H1 (cell line): ENCODE measurements around the gene ZNF764. TPM values are rescaled to one million over a fixed set of nuclear protein-coding genes. Genes with fewer than 3 reads are reported as not detected.
A peak's percentile ranks its signal among the peaks of the same experiment; 100 is the strongest.

ENCODE experiments used
- CTCF ChIA-PET: fragments of 300-600 bp; sonication (Branson Sonifier 250); formaldehyde crosslinking; loops from one replicate; lab custom pipeline; 2021; ENCODE audit not compliant: partially characterized antibody; lab: Charles Lee
- POLR2A ChIA-PET: fragments of 300-600 bp; sonication (Branson Sonifier 250); formaldehyde crosslinking; loops from one replicate; lab custom pipeline; 2021; ENCODE audit warnings: inconsistent platforms; ENCODE audit not compliant: partially characterized antibody; lab: Charles Lee
- DNase-seq, 2 experiments: peaks; one replicate each; pipeline versions ENCODE4 v3.0.0 to v3.0.0-alpha.2; 2010 to 2022; ENCODE audit warnings: low spot score in 2 of 2, low read depth in 1 of 2, mixed read lengths in 1 of 2
- FAIRE-seq: peaks from 2 replicates; lab custom pipeline; 2011; peaks lifted over from hg19 to GRCh38; lab: Jason Lieb, UNC
- H2AFZ ChIP-seq: 2 replicates; pipeline ENCODE4 v1.8.1; 2012; ENCODE audit warnings: low read length, inconsistent platforms
- H2AK5ac ChIP-seq: 2 replicates; pipeline ENCODE4 v1.6.1; 2013; ENCODE audit warnings: low read depth, low read length
- H2BK120ac ChIP-seq: replicated peaks from 2 replicates; pipeline ENCODE3; 2013; ENCODE audit warnings: low read depth, low read length, inconsistent platforms
- H2BK12ac ChIP-seq: 2 replicates; pipeline ENCODE4 v1.6.1; 2013; ENCODE audit warnings: low read depth, low read length
- H2BK15ac ChIP-seq: 2 replicates; pipeline ENCODE4 v1.6.1; 2013; ENCODE audit warnings: low read length
- H2BK20ac ChIP-seq: 2 replicates; pipeline ENCODE4 v1.6.1; 2013; ENCODE audit warnings: low read length
- H2BK5ac ChIP-seq: 2 replicates; pipeline ENCODE4 v1.6.1; 2013; ENCODE audit warnings: low read depth, low read length
- H3K14ac ChIP-seq: 2 replicates; pipeline ENCODE4 v1.6.1; 2013; ENCODE audit warnings: inconsistent platforms; ENCODE audit not compliant: insufficient read length
- H3K18ac ChIP-seq: 2 replicates; pipeline ENCODE4 v1.6.1; 2013; ENCODE audit warnings: low read length; ENCODE audit errors: extremely low read depth
- H3K23ac ChIP-seq: 2 replicates; pipeline ENCODE4 v1.6.1; 2013; ENCODE audit warnings: inconsistent platforms; ENCODE audit not compliant: insufficient read length
- H3K23me2 ChIP-seq: 2 replicates; pipeline ENCODE4 v1.6.1; 2013; ENCODE audit warnings: low read depth, low read length
- H3K27ac ChIP-seq: 2 replicates; pipeline ENCODE4 v1.6.1; 2011; ENCODE audit warnings: low read depth, low read length, inconsistent platforms
- H3K27me3 ChIP-seq, 4 experiments: replicated peaks in 1 of 4; 1 replicate in 1 of 4; 2 replicates in 3 of 4; pipeline versions ENCODE4 v1.6.1 to v1.8.1; 2011 to 2013; ENCODE audit warnings: low read length in 3 of 4, mild to moderate bottlenecking in 3 of 4, inconsistent platforms in 2 of 4, mixed read lengths in 2 of 4, moderate library complexity in 1 of 4; ENCODE audit not compliant: control insufficient read depth in 3 of 4, insufficient read depth in 3 of 4; ENCODE audit errors: extremely low read depth in 1 of 4
- H3K36me3 ChIP-seq, 4 experiments: 2 replicates each; pipeline versions ENCODE4 v1.6.1 to v1.8.1; 2011 to 2013; ENCODE audit warnings: mild to moderate bottlenecking in 4 of 4, low read length in 3 of 4, moderate library complexity in 2 of 4, control low read depth in 1 of 4, inconsistent platforms in 1 of 4; ENCODE audit not compliant: insufficient read depth in 4 of 4, control insufficient read depth in 2 of 4
- H3K4ac ChIP-seq: replicated peaks from 2 replicates; pipeline ENCODE3; 2013; ENCODE audit warnings: low read length, low read depth, mixed read lengths, inconsistent platforms; ENCODE audit not compliant: insufficient read length
- H3K4me1 ChIP-seq, 4 experiments: replicated peaks in 1 of 4; 1 replicate in 1 of 4; 2 replicates in 3 of 4; pipeline versions ENCODE4 v1.6.1 to v1.8.1; 2011 to 2013; ENCODE audit warnings: low read length in 3 of 4, inconsistent platforms in 2 of 4, mixed read lengths in 1 of 4; ENCODE audit not compliant: insufficient read depth in 4 of 4, control insufficient read depth in 3 of 4
- H3K4me2 ChIP-seq, 2 experiments: 2 replicates each; pipeline versions ENCODE4 v1.6.1 to v1.8.1; 2011 to 2013; ENCODE audit warnings: low read depth in 2 of 2, low read length in 2 of 2, control low read depth in 1 of 2, inconsistent platforms in 1 of 2, mild to moderate bottlenecking in 1 of 2; ENCODE audit not compliant: insufficient read depth in 1 of 2
- H3K4me3 ChIP-seq, 4 experiments: fragments of 200-600, 300-600 bp in 1 of 4; sonication (generic), shearing (Covaris generic), sonication (Bioruptor Twin) in 1 of 4; 2 replicates each; pipeline versions ENCODE4 v1.5.1 to v1.8.1; 2011 to 2016; ENCODE audit warnings: low read length in 4 of 4, low read depth in 3 of 4, control low read depth in 2 of 4, inconsistent platforms in 2 of 4, mild to moderate bottlenecking in 2 of 4, mixed read lengths in 1 of 4, moderate library complexity in 1 of 4; ENCODE audit not compliant: insufficient read depth in 2 of 4; ENCODE audit errors: extremely low read depth in 1 of 4
- H3K56ac ChIP-seq: replicated peaks from 2 replicates; pipeline ENCODE3; 2013; ENCODE audit warnings: low read depth, mild to moderate bottlenecking, mixed read lengths, low read length, inconsistent platforms; ENCODE audit not compliant: insufficient read length
- H3K79me1 ChIP-seq: 2 replicates; pipeline ENCODE4 v1.6.1; 2013; ENCODE audit warnings: low read depth, low read length, control low read depth
- H3K79me2 ChIP-seq, 2 experiments: 2 replicates each; pipeline versions ENCODE4 v1.6.1 to v1.8.1; 2012 to 2013; ENCODE audit warnings: low read length in 2 of 2, mild to moderate bottlenecking in 2 of 2, inconsistent platforms in 1 of 2; ENCODE audit not compliant: insufficient read depth in 2 of 2, control insufficient read depth in 1 of 2
- H3K9ac ChIP-seq, 4 experiments: replicated peaks in 1 of 4; 1 replicate in 1 of 4; 2 replicates in 3 of 4; pipeline versions ENCODE4 v1.6.1 to v1.8.1; 2011 to 2013; ENCODE audit warnings: low read depth in 3 of 4, low read length in 3 of 4, control low read depth in 2 of 4, mild to moderate bottlenecking in 2 of 4, moderate library complexity in 2 of 4, inconsistent platforms in 1 of 4; ENCODE audit errors: extremely low read depth in 1 of 4
- H3K9me3 ChIP-seq, 2 experiments: 2 replicates each; pipeline versions ENCODE4 v1.6.1 to v1.8.1; 2012 to 2013; ENCODE audit warnings: mild to moderate bottlenecking in 2 of 2, moderate library complexity in 2 of 2, control low read depth in 1 of 2, inconsistent platforms in 1 of 2, low read depth in 1 of 2, low read length in 1 of 2, mixed read lengths in 1 of 2; ENCODE audit not compliant: insufficient read depth in 2 of 2
- H4K20me1 ChIP-seq, 2 experiments: replicated peaks in 1 of 2; 2 replicates each; pipeline versions ENCODE3 to v1.8.1; 2011 to 2013; ENCODE audit warnings: inconsistent platforms in 2 of 2, low read length in 2 of 2, mild to moderate bottlenecking in 1 of 2; ENCODE audit not compliant: insufficient read depth in 2 of 2, control insufficient read depth in 1 of 2
- H4K5ac ChIP-seq: 2 replicates; pipeline ENCODE4 v1.6.1; 2013; ENCODE audit warnings: low read length, low read depth, mixed read lengths, inconsistent platforms; ENCODE audit not compliant: insufficient read length
- H4K8ac ChIP-seq: 2 replicates; pipeline ENCODE4 v1.8.0; 2013; ENCODE audit warnings: mild to moderate bottlenecking, moderate library complexity, low read length, inconsistent platforms; ENCODE audit not compliant: insufficient read depth; ENCODE audit errors: extremely low read depth
- H4K91ac ChIP-seq: replicated peaks from 2 replicates; pipeline ENCODE3; 2013; ENCODE audit warnings: low read length, mixed read lengths, inconsistent platforms; ENCODE audit not compliant: insufficient read length
- CBX8 ChIP-seq: fragments of 300-800, 300-1000 bp; sonication (generic); IDR thresholded peaks from 2 replicates; pipeline ENCODE4 v1.7.1; 2016; ENCODE audit warnings: low read depth, low read length, borderline replicate concordance
- CTCF ChIP-seq, 3 experiments: IDR thresholded peaks; 1 replicate in 2 of 3; 2 replicates in 1 of 3; pipeline versions ENCODE4 v1.5.1 to v1.6.1; 2011; ENCODE audit warnings: low read length in 3 of 3, mild to moderate bottlenecking in 3 of 3, inconsistent platforms in 2 of 3, low read depth in 1 of 3, moderate library complexity in 1 of 3; ENCODE audit not compliant: insufficient read depth in 1 of 3; ENCODE audit errors: control extremely low read depth in 1 of 3
- RNF2 ChIP-seq: fragments of 200-900, 300-1000 bp; sonication (generic); IDR thresholded peaks from 2 replicates; pipeline ENCODE4 v1.7.1; 2016; ENCODE audit warnings: borderline replicate concordance, low read depth, mild to moderate bottlenecking, antibody characterized with exemption, low read length; ENCODE audit not compliant: poor library complexity, severe bottlenecking; ENCODE audit errors: missing control alignments
- SIRT6 ChIP-seq: IDR thresholded peaks from one replicate; pipeline ENCODE4 v1.7.1; 2012; ENCODE audit warnings: low read length, inconsistent platforms
- SIX5 ChIP-seq: IDR thresholded peaks from 2 replicates; pipeline ENCODE4 v1.6.1; 2011; ENCODE audit warnings: mild to moderate bottlenecking, low read depth, low read length
- TCF12 ChIP-seq: IDR thresholded peaks from 2 replicates; pipeline ENCODE4 v1.6.1; 2011; ENCODE audit warnings: low read depth, mild to moderate bottlenecking, low read length
- USF2 ChIP-seq: IDR thresholded peaks from 2 replicates; pipeline ENCODE4 v1.6.1; 2011; ENCODE audit warnings: low read length, improper control_type of control experiment
- WGBS, 2 experiments: shearing (Covaris generic) in 1 of 2; methylation state at CpG; one replicate each; pipeline versions ENCODE4 v1.1.6 to v1.1.7; 2013 to 2015; ENCODE audit warnings: low lambda C conversion rate in 2 of 2, mixed read lengths in 2 of 2, inconsistent platforms in 1 of 2, low coverage in 1 of 2, missing lambda C conversion rate in 1 of 2; ENCODE audit not compliant: insufficient replicate concordance in 2 of 2, insufficient coverage in 1 of 2, insufficient read length in 1 of 2; ENCODE audit errors: extremely low coverage in 1 of 2, missing lambda C conversion rate in 1 of 2; 5-methylcytosine and 5-hydroxymethylcytosine counted together
- polyA plus RNA-seq, 7 experiments: library from polyadenylated mRNA; depleted of rRNA in 3 of 7; stranded (reverse) in 5 of 7; unstranded in 2 of 7; fragments of >200 nt in 5 of 7; fragments of 200-250 nt in 2 of 7; gene quantifications; 1 replicate in 5 of 7; 2 replicates in 1 of 7; 4 replicates in 1 of 7; pipeline versions ENCODE4 v1.2.1 to v1.2.3, GENCODE V29; 2011 to 2013; ENCODE audit warnings: missing spikeins in 2 of 7, mixed read lengths in 2 of 7
- total RNA-seq: library from RNA; stranded (reverse); fragmentation: NEBNext Ultra II Directional; extraction: Animal tissue kit (Norgen Biotek cat#: 25700); gene quantifications from 2 replicates; pipeline ENCODE4 v1.2.1, GENCODE V29; 2021

ZNF764 gene
- total and polyA plus RNA-seq, 2 of the 8 experiments (the other 6 are each of a cell fraction or from before 2014, with no cell fraction given) = 5.7 to 7.7 TPM

- Histone ChIP-seq H3K23ac (no peak within 1 kb of the TSS), H3K56ac (peak within 1 kb of the TSS; percentile 96), H3K4me2 (peak within 1 kb of the TSS; percentile 81 to 89), H3K27ac (peak within 1 kb of the TSS; percentile 93), H3K27me3 (no peaks in the 10 kb centered on the region), H3K4ac (no peak within 1 kb of the TSS), H3K14ac (no peak within 1 kb of the TSS), H4K5ac (peak within 1 kb of the TSS; percentile 92), H3K18ac (peak within 1 kb of the TSS; percentile 83), H2AK5ac (no peak within 1 kb of the TSS), H3K79me2 (no peaks in the 10 kb centered on the region), H2BK20ac (no peak within 1 kb of the TSS), H3K4me3 (peak within 1 kb of the TSS; percentile 71 to 99 (median 94)), H2BK12ac (peak within 1 kb of the TSS; percentile 84; the same call in 1 of the 2 replicates), H3K9me3 (no peaks in the 10 kb centered on the region), H3K4me1 (peaks cover 3 to 6% (median 6%) of the 10 kb centered on the region in 4 experiments; a peak in 6 of 7 replicates), H2BK5ac (peak within 1 kb of the TSS; percentile 97), H2AFZ (peak within 1 kb of the TSS; percentile 56; the same call in 1 of the 2 replicates), H4K8ac (peak within 1 kb of the TSS; percentile 82), H3K36me3 (peaks cover 0 to 11% (median 2%) of the 10 kb centered on the region in 4 experiments; a peak in 1 of 8 replicates), H2BK15ac (peak within 1 kb of the TSS; percentile 61; the same call in 1 of the 2 replicates), H3K9ac (peak within 1 kb of the TSS; percentile 61 to 85 (median 74)), H2BK120ac (peak within 1 kb of the TSS; percentile 54), H4K91ac (peak within 1 kb of the TSS; percentile 96), H4K20me1 (peaks cover 0 to 7% of the 10 kb centered on the region in 2 experiments), H3K79me1 (peaks cover 2% of the 10 kb centered on the region; the same call in 1 of the 2 replicates), H3K23me2 (peaks cover 2% of the 10 kb centered on the region; the same call in 1 of the 2 replicates)
- FAIRE-seq = no peak
- CTCF ChIA-PET = interaction anchor here (1.3 to 2.1 kb wide), 5 partner anchors 8 to 96 kb away, joined by 4 to 11 read pairs (median 4); partner anchors contain the start of genes DCTPP1 and ZNF747
- POLR2A ChIA-PET = interaction anchor here (1.0 to 5.7 kb wide), 12 partner anchors 9 to 279 kb away, joined by 3 to 48 read pairs (median 5); partner anchors contain the start of genes CD2BP2, DCTPP1, ZNF688 and ZNF689
- peak in 1 of 2 experiments; percentile 81 for DNase-seq
- 5% methylated on average over 12 of the region's 73 CpGs; no CpG with 5 or more reads in 1 of the 2 experiments for WGBS, 2 experiments
- TF ChIP-seq USF2 = peak; percentile 34; the same call in 1 of the 2 replicates
- no peak for TF ChIP-seq RNF2
- no peak for TF ChIP-seq TCF12
- no peak for TF ChIP-seq SIRT6
- no peak for TF ChIP-seq CBX8
- TF ChIP-seq SIX5 = no peak
- no peak for TF ChIP-seq CTCF (IDR thresholded peaks at IDR 0.05; ENCODE audit: control extremely low read depth in 1 of 3, insufficient read depth in 1 of 3, low read depth in 1 of 3, low read length in 3 of 3)
These were observed 31.9 kb downstream of the ZNF764 start, which contains the start of gene ZNF768 for GRCh38 chr16:30526137-30526822. Gene ZNF768, minus strand, starts transcription at chr16:30526566. Its CDS starts 153 bp downstream, at chr16:30526413.
